Neural progenitor cell (in vitro differentiated cells): ENCODE measurements around the gene PVALB.

Experiments
- CTCF ChIP-seq: fragments of 200-600 bp; sonication (generic); IDR thresholded peaks from 2 replicates; pipeline ENCODE4 v1.5.1; 2017; ENCODE audit warnings: antibody characterized with exemption, mild to moderate bottlenecking
- EZH2 ChIP-seq: fragments of 200-600 bp; sonication (generic); IDR thresholded peaks from 2 replicates; pipeline ENCODE4 v1.6.1; 2017; ENCODE audit warnings: antibody characterized with exemption, mild to moderate bottlenecking, moderate library complexity

DNA sequence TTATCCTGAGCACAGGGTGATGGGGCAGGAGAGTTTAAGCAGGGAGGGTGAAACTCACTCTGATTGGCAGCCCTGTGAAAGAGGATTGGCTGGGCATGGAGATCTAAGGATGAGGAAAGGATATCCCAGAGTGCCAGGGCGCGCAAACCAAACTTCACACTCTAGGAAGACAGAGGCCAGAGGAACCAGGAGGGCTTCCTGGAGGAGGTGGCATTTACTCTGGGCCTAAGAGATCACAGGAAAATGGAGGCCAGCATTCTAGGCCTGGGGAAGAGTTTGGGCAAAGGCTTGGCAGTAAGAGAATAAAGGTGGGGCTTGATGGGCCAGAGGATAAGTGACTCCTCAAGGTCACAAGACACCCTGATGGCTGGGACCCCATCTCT, 43.6 kb upstream of the PVALB start:
- TF ChIP-seq CTCF (no peak), EZH2 (no peak)
